Measurements from ENCODE around the gene ANKRD22.

ANKRD22 gene

GRCh38 chr10:88794731-88795130 is 56.9 kb downstream of the ANKRD22 start:
- no peak for DNase-seq (ENCODE audit: low read depth)

- DNase-seq (ENCODE audit: low read depth): no peak
Observed at GRCh38 chr10:88793712-88794299, 57.8 kb downstream of the ANKRD22 start.

DNA sequence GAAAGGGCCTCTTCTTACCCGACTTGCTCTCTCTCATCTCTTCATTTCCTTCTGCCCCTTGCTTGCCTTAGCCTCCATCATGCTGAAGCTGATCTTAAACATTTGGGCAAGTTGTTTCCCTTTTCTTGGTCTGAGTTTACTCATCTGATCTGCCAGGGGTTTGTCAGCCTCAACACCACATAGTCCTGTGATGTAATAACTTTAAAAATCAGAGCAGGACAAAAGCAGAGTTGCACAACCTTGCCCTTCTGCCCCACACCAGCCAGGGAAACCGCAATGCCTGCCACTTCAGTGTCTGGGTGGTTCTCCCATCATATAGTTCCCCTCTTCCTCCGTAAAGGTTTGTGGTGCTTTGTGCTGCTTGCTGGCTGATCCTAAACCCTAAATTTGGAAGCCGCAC is 59.0 kb downstream of the ANKRD22 start:
- DNase-seq (ENCODE audit: low read depth): no peak

DNA sequence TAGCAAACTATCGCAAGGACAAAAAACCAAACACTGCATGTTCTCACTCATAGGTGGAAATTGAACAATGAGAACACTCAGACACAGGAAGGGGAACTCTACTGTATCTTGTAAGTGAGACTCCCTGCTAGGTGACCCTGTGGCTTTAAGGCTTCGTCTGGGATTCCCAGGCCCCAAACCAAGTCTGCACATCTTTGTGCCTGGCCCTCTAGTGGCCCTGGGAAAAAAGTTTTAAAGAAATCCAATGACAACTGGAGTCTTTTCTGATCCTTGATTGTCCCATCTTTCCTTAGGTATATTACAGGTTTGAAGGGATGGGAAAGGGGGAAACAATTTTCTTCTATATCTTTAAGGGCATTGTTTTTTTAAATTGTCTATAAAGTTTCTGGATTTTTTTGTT is 59.7 kb downstream of the ANKRD22 start:
- DNase-seq (ENCODE audit: low read depth): no peak

DNA sequence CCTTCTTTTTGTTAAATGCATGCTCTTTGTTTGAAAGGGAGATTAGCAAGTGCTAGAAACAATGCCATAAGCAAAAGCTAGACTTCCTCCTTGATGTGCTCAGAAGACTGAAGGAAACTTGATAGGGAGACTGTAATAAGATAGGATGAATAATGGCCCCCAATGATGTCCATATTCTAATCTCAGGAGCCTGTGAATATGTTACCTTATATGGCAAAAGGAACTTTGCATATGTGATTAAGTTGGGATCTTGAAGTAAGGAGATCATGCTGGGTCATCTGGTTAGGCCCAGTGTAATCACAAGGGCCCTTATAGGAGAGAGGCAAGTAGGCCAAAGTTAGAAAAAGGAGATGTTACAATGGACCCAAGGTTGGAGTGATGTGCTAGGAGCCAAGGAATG is 62.7 kb downstream of the ANKRD22 start:
- no peak for DNase-seq (ENCODE audit: low read depth)

- no peak for DNase-seq (ENCODE audit: low read depth)
Observed at GRCh38 chr10:88787463-88787862, 64.2 kb downstream of the ANKRD22 start.

DNA sequence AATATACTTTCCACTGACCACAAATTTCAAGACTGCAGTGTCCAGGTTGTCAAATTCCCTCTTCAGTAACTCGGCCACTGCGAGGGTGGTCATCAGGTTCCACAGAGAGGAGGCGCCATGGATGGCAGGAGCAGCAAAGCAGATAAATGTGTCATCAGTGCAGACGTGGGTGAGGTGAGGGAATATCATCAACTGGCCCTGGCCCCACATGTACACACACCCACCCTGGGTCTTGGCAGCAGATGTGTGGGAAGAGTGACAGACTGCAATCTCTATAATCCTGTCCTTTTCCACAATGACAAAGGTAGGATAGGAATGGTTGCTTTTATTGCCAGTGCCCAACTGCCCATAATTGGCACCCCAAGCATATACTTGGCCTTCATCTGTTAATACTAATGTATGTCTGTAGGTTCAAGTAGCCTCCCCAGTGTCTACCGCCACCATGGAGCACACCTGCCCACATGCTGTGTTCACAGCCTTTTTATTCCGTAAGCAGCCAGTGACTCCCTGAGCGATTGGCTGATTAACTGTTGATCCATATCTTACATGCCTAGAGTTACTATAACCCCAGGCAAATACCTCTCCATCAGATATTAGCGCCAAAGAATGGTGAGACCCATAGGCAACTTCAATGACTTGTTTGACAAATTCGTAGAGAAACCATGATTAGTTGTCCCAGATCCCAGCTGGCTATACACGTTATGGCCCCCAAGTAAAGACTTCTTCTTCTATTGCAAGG is 65.4 kb downstream of the ANKRD22 start:
- DNase-seq (ENCODE audit: low read depth): no peak

GRCh38 chr10:88783724-88784123 is 67.9 kb downstream of the ANKRD22 start:
- no peak for DNase-seq (ENCODE audit: low read depth)

- no peak for DNase-seq (ENCODE audit: low read depth)
Observed at GRCh38 chr10:88782222-88782621, 69.4 kb downstream of the ANKRD22 start.

GRCh38 chr10:88781206-88781605 is 70.4 kb downstream of the ANKRD22 start:
- DNase-seq (ENCODE audit: low read depth): no peak
